ENCODE measurements around the gene FGD6. TPM values are rescaled to one million over a fixed set of nuclear protein-coding genes. Genes with fewer than 3 reads are reported as not detected.

The FGD6 gene
- total and polyA plus RNA-seq, 7 donors: 0.96 to 7.1 (median 2.8) TPM

GRCh38 chr12:95206916-95207315, 10.4 kb downstream of the FGD6 start:
- ATAC-seq (no peak), DNase-seq (no peak)
- H3K4me3 ChIP-seq: no peak overlapping the region
- H3K36me3 ChIP-seq (ENCODE audit: insufficient read depth in 1 of 2, low read depth in 1 of 2): no peaks in the 10 kb centered on the region
- peaks cover 10% of the 10 kb centered on the region for H3K4me1 ChIP-seq
- H3K9me3 ChIP-seq: no peaks in the 10 kb centered on the region
- 96 to 97% (median 97%) methylated on average over 8 of the region's 8 CpGs for WGBS, 3 donors
- TF ChIP-seq CTCF (IDR thresholded peaks at IDR 0.05): no peak
- intact Hi-C loops (cut with DNase I): no loop called here
- no peak overlapping the region for H3K27ac ChIP-seq
- H3K27me3 ChIP-seq (ENCODE audit: insufficient read depth in 3 of 3, low read length in 2 of 3): no peaks in the 10 kb centered on the region

- no peaks in the 10 kb centered on the region for H3K27me3 ChIP-seq (ENCODE audit: insufficient read depth in 3 of 3, low read length in 2 of 3)
- H3K36me3 ChIP-seq (ENCODE audit: insufficient read depth in 1 of 2, low read depth in 1 of 2): no peaks in the 10 kb centered on the region
- peak overlapping the region; percentile 20 for H3K4me3 ChIP-seq
- peak overlapping the region; percentile 48 for H3K27ac ChIP-seq
- 68 to 70% (median 69%) methylated on average over 4 of the region's 4 CpGs for WGBS, 3 donors
- ATAC-seq (peak; percentile 62 to 87 (median 70)), DNase-seq (no peak)
- peaks cover 10% of the 10 kb centered on the region for H3K4me1 ChIP-seq
- intact Hi-C loops (cut with DNase I): no loop called here
- TF ChIP-seq CTCF (IDR thresholded peaks at IDR 0.05): no peak
- no peaks in the 10 kb centered on the region for H3K9me3 ChIP-seq
Observed at GRCh38 chr12:95205685-95206084, 11.6 kb downstream of the FGD6 start.

GRCh38 chr12:95205016-95205624, 12.1 kb downstream of the FGD6 start:
- H3K9me3 ChIP-seq: no peaks in the 10 kb centered on the region
- no peak for TF ChIP-seq CTCF (IDR thresholded peaks at IDR 0.05)
- DNase-seq: no peak
- H3K4me3 ChIP-seq: peak overlapping the region; percentile 20
- intact Hi-C loops (cut with DNase I): no loop called here
- ATAC-seq: peak in 1 of 4 donors; percentile 29
- no peaks in the 10 kb centered on the region for H3K27me3 ChIP-seq (ENCODE audit: insufficient read depth in 3 of 3, low read length in 2 of 3)
- no peaks in the 10 kb centered on the region for H3K36me3 ChIP-seq (ENCODE audit: insufficient read depth in 1 of 2, low read depth in 1 of 2)
- WGBS, 3 donors: 93 to 98% (median 94%) methylated on average over 2 of the region's 2 CpGs
- peaks cover 10% of the 10 kb centered on the region for H3K4me1 ChIP-seq
- H3K27ac ChIP-seq: peak overlapping the region; percentile 48

- ATAC-seq (peak in 2 of 4 donors; percentile 25 to 26), DNase-seq (no peak)
- WGBS, 3 donors: 75 to 88% (median 85%) methylated on average over 11 of the region's 11 CpGs
- intact Hi-C loops (cut with DNase I): no loop called here
- no peaks in the 10 kb centered on the region for H3K36me3 ChIP-seq (ENCODE audit: insufficient read depth in 1 of 2, low read depth in 1 of 2)
- no peak overlapping the region for H3K27ac ChIP-seq
- no peaks in the 10 kb centered on the region for H3K9me3 ChIP-seq
- no peak overlapping the region for H3K4me3 ChIP-seq
- H3K27me3 ChIP-seq (ENCODE audit: insufficient read depth in 3 of 3, low read length in 2 of 3): no peaks in the 10 kb centered on the region
- TF ChIP-seq CTCF (IDR thresholded peaks at IDR 0.05): no peak
- peaks cover 10% of the 10 kb centered on the region for H3K4me1 ChIP-seq
Observed at GRCh38 chr12:95204141-95204866, 13.0 kb downstream of the FGD6 start.

All from psoas muscle (tissue), 8 donors.